HCT116 (cell line): ENCODE data around the gene P4HB. TPM values are rescaled to one million over a fixed set of nuclear protein-coding genes. Genes with fewer than 3 reads are reported as not detected.

ENCODE experiments used
- ATAC-seq: fragments of 200-7000 bp; cut with Tn5 transposase; 2 replicates; pipeline ENCODE4 v1.9.1; 2020; ENCODE audit warnings: mild to moderate bottlenecking, moderate library complexity
- BruUV-seq: library from RNA; stranded (reverse); fragments of 400-500 nt; replicated peaks from 2 replicates; lab custom pipeline; 2021; lab: Mats Ljungman, UMichigan
- CTCF ChIA-PET: fragments of 300-600 bp; sonication (Branson Sonifier 250); formaldehyde crosslinking; loops from one replicate; lab custom pipeline; 2021; ENCODE audit warnings: antibody characterized with exemption; lab: Charles Lee
- POLR2A ChIA-PET: fragments of 300-600, 350-600 bp; sonication (Branson Sonifier 250); formaldehyde crosslinking; loops from one replicate; lab custom pipeline; 2021; ENCODE audit warnings: antibody characterized with exemption; lab: Charles Lee
- RAD21 ChIA-PET, 2 experiments: fragments of 300-600 bp; sonication (Branson Sonifier 250); formaldehyde crosslinking; loops; one replicate each; lab custom pipeline; 2023; ENCODE audit warnings: low total read pairs in 2 of 2; ENCODE audit not compliant: uncharacterized antibody in 2 of 2, unreplicated experiment in 2 of 2, low non-redundant PET in 1 of 2; lab: Charles Lee
- DNase-seq: peaks from one replicate; pipeline ENCODE4 v3.0.0-alpha.2; 2010; ENCODE audit warnings: low read depth, low spot score
- H2AFZ ChIP-seq: fragments of 200-600 bp; shearing (Covaris generic), sonication (generic); 2 replicates; pipeline ENCODE4 v1.6.1; 2017; ENCODE audit warnings: low read depth, mixed run types, mixed read lengths, antibody characterized with exemption, low read length; ENCODE audit not compliant: poor library complexity, severe bottlenecking
- H3K27ac ChIP-seq: 2 replicates; pipeline ENCODE4 v1.5.1; 2012; ENCODE audit warnings: low read depth, low read length
- H3K27me3 ChIP-seq: fragments of 200-600 bp; sonication (generic); 2 replicates; pipeline ENCODE4 v1.6.1; 2016; ENCODE audit warnings: mixed run types, low read length, mixed read lengths; ENCODE audit not compliant: insufficient read depth
- H3K36me3 ChIP-seq, 2 experiments: fragments of 200-500 bp in 1 of 2; fragments of 200-600 bp in 1 of 2; sonication (Bioruptor generic) in 1 of 2; sonication (generic) in 1 of 2; 2 replicates each; pipeline versions ENCODE4 v1.5.1 to v1.6.1; 2014 to 2016; ENCODE audit warnings: low read length in 2 of 2, inconsistent platforms in 1 of 2, mixed read lengths in 1 of 2, mixed run types in 1 of 2; ENCODE audit not compliant: insufficient read depth in 2 of 2, control insufficient read depth in 1 of 2
- H3K4me1 ChIP-seq, 2 experiments: fragments of 200-600 bp in 1 of 2; sonication (generic) in 1 of 2; 2 replicates each; pipeline versions ENCODE4 v1.5.1 to v1.6.1; 2012 to 2017; ENCODE audit warnings: low read length in 2 of 2, inconsistent platforms in 1 of 2, mild to moderate bottlenecking in 1 of 2, mixed read lengths in 1 of 2, mixed run types in 1 of 2, moderate library complexity in 1 of 2; ENCODE audit not compliant: insufficient read depth in 2 of 2, control insufficient read depth in 1 of 2
- H3K4me2 ChIP-seq: fragments of 200-600 bp; sonication (generic); 2 replicates; pipeline ENCODE4 v1.6.1; 2017; ENCODE audit warnings: mixed run types, low read length, mixed read lengths
- H3K4me3 ChIP-seq, 2 experiments: fragments of 200-600 bp in 1 of 2; sonication (generic) in 1 of 2; replicated peaks in 1 of 2; 2 replicates each; pipeline ENCODE4 v1.5.1; 2011 to 2016; ENCODE audit warnings: low read length in 2 of 2, control low read depth in 1 of 2, low read depth in 1 of 2, mild to moderate bottlenecking in 1 of 2, mixed read lengths in 1 of 2, mixed run types in 1 of 2
- H3K79me2 ChIP-seq: fragments of 200-600 bp; sonication (generic); 2 replicates; pipeline ENCODE4 v1.6.1; 2017; ENCODE audit warnings: mild to moderate bottlenecking, mixed run types, low read length, moderate library complexity, mixed read lengths; ENCODE audit not compliant: insufficient read depth
- H3K9ac ChIP-seq: fragments of 200-600 bp; sonication (generic); 2 replicates; pipeline ENCODE4 v1.6.1; 2016; ENCODE audit warnings: low read length, mixed read lengths
- H3K9me2 ChIP-seq: fragments of 200-600 bp; sonication (generic), shearing (Covaris generic); 2 replicates; pipeline ENCODE4 v1.6.1; 2017; ENCODE audit warnings: mixed run types, mild to moderate bottlenecking, moderate library complexity; ENCODE audit not compliant: insufficient read depth
- H3K9me3 ChIP-seq, 2 experiments: fragments of 200-500 bp in 1 of 2; fragments of 200-600 bp in 1 of 2; sonication (Bioruptor generic) in 1 of 2; sonication (generic) in 1 of 2; 2 replicates each; pipeline ENCODE4 v1.6.1; 2014 to 2017; ENCODE audit warnings: low read length in 2 of 2, mixed read lengths in 2 of 2, inconsistent platforms in 1 of 2, low read depth in 1 of 2, mild to moderate bottlenecking in 1 of 2, mixed run types in 1 of 2, moderate library complexity in 1 of 2; ENCODE audit not compliant: control insufficient read depth in 1 of 2, insufficient read depth in 1 of 2
- H4K20me1 ChIP-seq: fragments of 200-600 bp; sonication (generic), shearing (Covaris generic); 2 replicates; pipeline ENCODE4 v1.6.1; 2017; ENCODE audit warnings: mixed run types, mild to moderate bottlenecking, moderate library complexity; ENCODE audit not compliant: insufficient read depth
- ELF1 ChIP-seq: IDR thresholded peaks from 2 replicates; pipeline ENCODE4 v1.6.1; 2012; ENCODE audit warnings: low read depth, borderline replicate concordance
- EZH2 ChIP-seq: fragments of 200-600 bp; sonication (generic); IDR thresholded peaks from 2 replicates; pipeline ENCODE4 v1.6.1; 2017; ENCODE audit warnings: antibody characterized with exemption, mixed run types
- FOSL1 ChIP-seq: IDR thresholded peaks from 2 replicates; pipeline ENCODE4 v1.6.1; 2012; ENCODE audit warnings: low read depth
- JUND ChIP-seq: IDR thresholded peaks from 2 replicates; pipeline ENCODE4 v1.6.1; 2012
- POLR2AphosphoS5 ChIP-seq: IDR thresholded peaks from 2 replicates; pipeline ENCODE4 v1.6.1; 2011; ENCODE audit warnings: mild to moderate bottlenecking, low read depth, low read length, moderate library complexity
- RAD21 ChIP-seq: IDR thresholded peaks from 2 replicates; pipeline ENCODE4 v1.6.1; 2012; ENCODE audit warnings: low read depth, mild to moderate bottlenecking
- SIN3A ChIP-seq: IDR thresholded peaks from 2 replicates; pipeline ENCODE4 v1.6.1; 2012; ENCODE audit warnings: low read depth
- TCF7L2 ChIP-seq: IDR thresholded peaks from 2 replicates; pipeline ENCODE4 v1.7.0; 2011; ENCODE audit warnings: borderline replicate concordance, inconsistent platforms; ENCODE audit not compliant: insufficient read depth, insufficient read length; ENCODE audit errors: extremely low read depth
- YY1 ChIP-seq: IDR thresholded peaks from 2 replicates; pipeline ENCODE4 v1.6.1; 2011; ENCODE audit warnings: low read length, low read depth, moderate library complexity, mild to moderate bottlenecking; ENCODE audit not compliant: insufficient replicate concordance; ENCODE audit errors: extremely low read depth
- ZFX ChIP-seq: fragments of 450-650 bp; IDR thresholded peaks from 2 replicates; pipeline ENCODE4 v1.6.1; 2017
- intact Hi-C: fragments of 100-400 bp; cut with micrococcal nuclease; formaldehyde crosslinking; loops from 2 replicates; pipeline ENCODE4 v1.10.0; 2022
- total RNA-seq: library from RNA; stranded (reverse); gene quantifications from one replicate; pipeline ENCODE4 v1.2.1, GENCODE V29; 2021; ENCODE audit not compliant: unreplicated experiment

Gene P4HB
- total RNA-seq, 1 experiment from 2014 or later, result 1,043 TPM

DNA sequence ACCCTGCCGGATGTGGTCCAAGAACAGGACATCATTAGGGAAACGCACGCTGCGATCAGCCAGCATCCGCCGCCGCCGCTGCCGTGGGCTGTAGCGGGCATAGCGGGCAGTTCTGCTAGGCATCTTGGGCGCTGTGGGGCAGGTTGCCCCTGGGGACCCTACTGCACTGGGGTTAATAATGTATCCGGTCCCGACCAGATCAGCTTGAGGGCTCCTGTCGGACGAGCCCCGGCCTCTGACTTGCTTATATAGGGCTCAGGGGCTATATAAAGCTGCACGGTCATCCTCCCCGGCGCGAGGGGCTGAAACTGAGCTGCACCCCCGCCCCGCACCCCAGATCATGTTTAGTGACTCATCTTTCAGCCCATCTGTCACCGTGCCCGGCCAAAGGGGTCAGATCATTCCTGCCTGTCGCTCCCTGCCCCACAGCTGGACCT, 25.5 kb downstream of the P4HB start, which contains the start of gene PPP1R27:
PPP1R27 (minus strand) TSS at position 220 of the 437 bp plus-strand sequence; CDS start at position 123, 97 bp downstream.
- H3K9me3 ChIP-seq, result no peaks in the 10 kb centered on the region
- no peak within 1 kb of the TSS for H2AFZ ChIP-seq
- H3K36me3 ChIP-seq, result 0 out of 4 replicates have a peak, but pooled peaks cover 0 to 7% of the 10 kb centered on the region in 2 experiments
- DNase-seq (no peak), ATAC-seq (no peak)
- BruUV-seq, result no TSS peak
- CTCF ChIA-PET, result no interaction called here
- peak within 1 kb of the TSS; percentile 98 for H3K9ac ChIP-seq
- H4K20me1 ChIP-seq, result no peaks in the 10 kb centered on the region
- H3K4me2 ChIP-seq, result peak within 1 kb of the TSS; percentile 98
- no peak for TF ChIP-seq YY1
- peak within 1 kb of the TSS; percentile 90 for H3K27ac ChIP-seq
- peaks cover 17 to 32% of the 10 kb centered on the region in 2 experiments for H3K4me1 ChIP-seq
- intact Hi-C loops, result no loop called here
- POLR2A ChIA-PET, result no interaction called here
- no peaks in the 10 kb centered on the region for H3K27me3 ChIP-seq
- RAD21 ChIA-PET, result no interaction called here
- peak within 1 kb of the TSS; percentile 87 to 98 for H3K4me3 ChIP-seq
- H3K79me2 ChIP-seq, result peaks cover 15% of the 10 kb centered on the region
- H3K9me2 ChIP-seq, result no peaks in the 10 kb centered on the region

DNA sequence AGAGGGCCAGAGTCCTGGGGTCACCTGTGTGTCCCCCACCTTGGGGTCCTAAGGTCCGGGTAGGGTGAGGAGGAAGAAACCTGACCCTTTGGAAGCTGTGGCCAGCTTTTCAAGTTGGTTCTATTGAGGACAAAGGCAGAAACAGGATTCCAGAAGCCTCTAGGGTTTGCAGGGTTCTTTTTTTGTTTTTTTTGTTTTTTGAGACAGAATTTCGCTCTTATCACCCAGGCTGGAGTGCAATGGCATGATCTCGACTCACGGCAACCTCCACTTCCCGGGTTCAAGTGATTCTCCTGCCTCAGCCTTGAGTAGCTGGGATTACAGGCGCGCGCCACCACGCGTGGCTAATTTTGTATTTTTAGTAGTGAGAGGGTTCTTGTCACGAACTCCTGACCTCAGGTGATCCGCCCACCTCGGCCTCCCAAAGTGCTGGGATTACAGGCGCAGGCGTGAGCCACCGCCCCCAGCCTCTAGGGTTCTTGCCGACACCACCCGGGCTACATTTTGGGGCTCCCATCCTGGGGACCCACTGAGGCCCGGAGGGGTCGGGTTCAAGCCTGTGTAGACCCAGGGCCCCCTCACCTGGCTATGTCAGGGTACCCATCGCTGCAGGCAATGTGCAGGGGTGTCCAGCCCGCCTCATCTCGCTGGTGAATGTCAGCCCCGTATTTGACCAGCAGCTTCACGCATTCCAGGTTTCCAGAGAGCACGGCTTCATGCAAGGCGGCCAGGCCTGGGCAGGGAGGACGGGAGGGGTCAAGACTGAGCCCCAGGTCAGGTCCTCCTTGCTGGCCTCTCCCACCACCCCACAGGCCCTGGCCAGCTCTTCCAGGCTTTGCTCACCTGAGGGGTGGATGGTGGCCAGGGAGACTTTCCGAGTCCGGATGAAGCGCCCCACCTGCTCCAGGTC, 26.2 kb downstream of the P4HB start:
- no peaks in the 10 kb centered on the region for H4K20me1 ChIP-seq
- RAD21 ChIA-PET, result interaction anchor here in 1 of 2 experiments (1.4 kb wide), 1 partner anchor 99 kb away, joined by 4 read pairs; no protein-coding TSS in a partner anchor
- H3K79me2 ChIP-seq, result peaks cover 15% of the 10 kb centered on the region
- no peak for DNase-seq
- intact Hi-C loops, result loop anchor here (2.0 kb wide), 1 partner anchor 27 kb away; the partner anchor contains the start of gene P4HB
- H3K4me2 ChIP-seq, result peak overlapping the region; percentile 98
- TSS peak; percentile 69 for BruUV-seq
- peak overlapping the region; percentile 87 to 98 for H3K4me3 ChIP-seq
- H3K27ac ChIP-seq, result peak overlapping the region; percentile 90
- no peaks in the 10 kb centered on the region for H3K9me3 ChIP-seq
- CTCF ChIA-PET, result interaction anchor here (2.1 kb wide), 1 partner anchor 12 kb away, joined by 10 read pairs; no protein-coding TSS in a partner anchor
- peaks cover 17 to 32% of the 10 kb centered on the region in 2 experiments for H3K4me1 ChIP-seq
- no peak for ATAC-seq
- no peaks in the 10 kb centered on the region for H3K9me2 ChIP-seq
- H2AFZ ChIP-seq, result no peak overlapping the region
- 0 out of 4 replicates have a peak, but pooled peaks cover 0 to 7% of the 10 kb centered on the region in 2 experiments for H3K36me3 ChIP-seq
- POLR2A ChIA-PET, result interaction anchor here (1.4 to 1.9 kb wide), 5 partner anchors 12 to 128 kb away, joined by 3 to 8 read pairs (median 3); no protein-coding TSS in a partner anchor
- peak overlapping the region; percentile 98 for H3K9ac ChIP-seq
- no peak for TF ChIP-seq FOSL1
- TF ChIP-seq RAD21, result no peak
- no peak for TF ChIP-seq ELF1
- no peak for TF ChIP-seq ZFX
- TF ChIP-seq JUND, result no peak
- TF ChIP-seq TCF7L2, result no peak
- no peak for TF ChIP-seq SIN3A
- TF ChIP-seq POLR2AphosphoS5, result no peak
- no peak for TF ChIP-seq EZH2
- H3K27me3 ChIP-seq, result no peaks in the 10 kb centered on the region
